Measurements from ENCODE around the gene ITLN2. TPM values are rescaled to one million over a fixed set of nuclear protein-coding genes. Genes with fewer than 3 reads are reported as not detected.
"Not testable (repeated sequence)": the region's sequence is repeated elsewhere in the genome, so short reads cannot be mapped to it uniquely, and the experiment has no call there.

Gene ITLN2
- total and polyA plus RNA-seq, 2 experiments from 2014 or later, result not detected

DNA sequence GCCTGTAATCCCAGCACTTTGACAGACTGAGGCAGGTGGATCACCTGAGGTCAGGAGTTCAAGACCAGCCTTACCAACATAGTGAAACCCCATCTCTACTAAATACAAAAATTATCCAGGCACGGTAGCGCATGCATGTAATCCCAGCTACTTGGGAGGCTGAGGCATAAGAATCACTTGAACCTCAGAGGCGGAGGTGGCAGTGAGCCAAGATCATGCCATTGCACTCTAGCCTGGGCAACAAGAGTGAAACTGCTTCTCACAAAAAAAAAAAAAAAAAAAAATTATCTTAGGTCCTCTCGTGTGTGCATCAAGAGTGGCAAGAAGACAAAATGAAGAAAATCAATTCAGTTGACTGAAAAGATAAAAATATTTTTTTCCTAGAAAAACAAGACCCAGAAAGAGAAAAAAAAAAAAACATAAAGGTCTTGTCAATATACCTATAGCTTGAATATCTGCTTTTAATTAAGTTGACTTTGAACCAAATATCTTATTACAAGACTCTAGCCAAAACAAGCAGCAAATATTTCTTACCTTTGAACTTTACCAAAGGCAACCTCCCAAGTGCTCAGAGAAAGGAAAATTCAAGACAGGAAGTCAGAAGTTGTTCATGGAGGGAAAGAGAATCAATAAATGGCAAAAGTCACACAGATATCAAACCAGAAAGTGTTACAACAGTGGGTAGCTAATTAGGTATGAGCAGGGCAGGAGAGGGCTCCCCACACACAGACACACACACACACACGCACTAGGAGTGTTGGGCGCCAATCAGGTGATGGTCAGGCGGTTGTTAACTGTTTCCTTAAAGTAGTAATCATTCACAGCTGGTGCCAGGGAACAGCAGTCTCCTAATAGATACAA, 29.6 kb downstream of the ITLN2 start:
- TF ChIP-seq, protein P1, sequence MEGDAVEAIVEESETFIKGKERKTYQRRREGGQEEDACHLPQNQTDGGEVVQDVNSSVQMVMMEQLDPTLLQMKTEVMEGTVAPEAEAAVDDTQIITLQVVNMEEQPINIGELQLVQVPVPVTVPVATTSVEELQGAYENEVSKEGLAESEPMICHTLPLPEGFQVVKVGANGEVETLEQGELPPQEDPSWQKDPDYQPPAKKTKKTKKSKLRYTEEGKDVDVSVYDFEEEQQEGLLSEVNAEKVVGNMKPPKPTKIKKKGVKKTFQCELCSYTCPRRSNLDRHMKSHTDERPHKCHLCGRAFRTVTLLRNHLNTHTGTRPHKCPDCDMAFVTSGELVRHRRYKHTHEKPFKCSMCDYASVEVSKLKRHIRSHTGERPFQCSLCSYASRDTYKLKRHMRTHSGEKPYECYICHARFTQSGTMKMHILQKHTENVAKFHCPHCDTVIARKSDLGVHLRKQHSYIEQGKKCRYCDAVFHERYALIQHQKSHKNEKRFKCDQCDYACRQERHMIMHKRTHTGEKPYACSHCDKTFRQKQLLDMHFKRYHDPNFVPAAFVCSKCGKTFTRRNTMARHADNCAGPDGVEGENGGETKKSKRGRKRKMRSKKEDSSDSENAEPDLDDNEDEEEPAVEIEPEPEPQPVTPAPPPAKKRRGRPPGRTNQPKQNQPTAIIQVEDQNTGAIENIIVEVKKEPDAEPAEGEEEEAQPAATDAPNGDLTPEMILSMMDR (IDR thresholded peaks at IDR 0.05; ENCODE audit: low read depth, low read length), result no peak

DNA sequence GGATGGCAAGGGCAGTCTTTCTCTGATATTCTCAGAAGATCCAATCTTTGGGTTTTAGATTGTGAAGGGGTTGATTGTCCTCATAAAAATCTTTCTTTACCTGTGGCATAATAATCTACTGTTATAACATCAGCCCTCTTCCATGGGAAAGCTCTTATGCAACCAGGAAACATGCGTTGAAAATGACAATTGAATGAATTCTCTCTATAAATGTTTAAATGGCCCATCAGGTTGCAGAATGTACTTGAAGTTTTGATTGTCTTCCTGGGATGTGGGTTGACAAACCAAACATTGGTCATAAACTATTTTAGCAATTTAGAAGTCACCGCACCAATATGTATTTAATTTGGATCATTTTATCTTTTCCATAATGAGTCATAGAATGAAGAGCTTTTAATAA, 37.9 kb downstream of the ITLN2 start:
- DNase-seq (ENCODE audit: low read depth in 1 of 2, low spot score in 1 of 2), result peak in 1 of 2 donors; percentile 13
- H3K4me1 ChIP-seq (ENCODE audit: low read depth), result no peaks in the 10 kb centered on the region
- H3K27ac ChIP-seq, result no peak overlapping the region
- peaks cover 6% of the 10 kb centered on the region for H3K27me3 ChIP-seq
- H3K9me3 ChIP-seq (ENCODE audit: low read depth), result no peaks in the 10 kb centered on the region
- H3K4me3 ChIP-seq, result no peak overlapping the region
- H3K36me3 ChIP-seq, result no peaks in the 10 kb centered on the region
- TF ChIP-seq, protein P1 (IDR thresholded peaks at IDR 0.05; ENCODE audit: low read depth, low read length), result no peak

More for the DNA sequence above, 29.6 kb downstream of the ITLN2 start:
- H3K9me3 ChIP-seq (ENCODE audit: low read depth), result no peaks in the 10 kb centered on the region
- no peak for DNase-seq (ENCODE audit: low read depth in 1 of 2, low spot score in 1 of 2)
- H3K27ac ChIP-seq, result no peak overlapping the region
- no peaks in the 10 kb centered on the region for H3K36me3 ChIP-seq
- no peaks in the 10 kb centered on the region for H3K4me1 ChIP-seq (ENCODE audit: low read depth)
- no peaks in the 10 kb centered on the region for H3K27me3 ChIP-seq
- H3K4me3 ChIP-seq, result no peak overlapping the region

DNA sequence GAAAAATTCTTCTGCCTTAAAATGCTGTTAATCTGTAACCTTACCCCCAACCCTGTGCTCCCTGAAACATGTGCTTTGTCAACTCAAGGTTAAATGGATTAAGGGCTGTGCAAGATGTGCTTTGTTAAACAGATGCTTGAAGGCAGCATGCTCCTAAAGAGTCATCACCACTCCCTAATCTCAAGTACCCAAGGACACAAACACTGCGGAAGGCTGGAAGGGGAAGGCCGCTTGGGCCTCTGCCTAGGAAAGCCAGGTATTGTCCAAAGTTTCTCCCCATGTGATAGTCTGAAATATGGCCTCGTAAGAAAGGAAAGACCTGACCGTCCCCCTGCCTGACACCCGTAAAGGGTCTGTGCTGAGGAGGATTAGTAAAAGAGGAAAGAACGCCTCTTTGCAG, 41.4 kb downstream of the ITLN2 start:
- H3K4me1 ChIP-seq (ENCODE audit: low read depth); H3K27ac ChIP-seq; H3K4me3 ChIP-seq; H3K9me3 ChIP-seq (ENCODE audit: low read depth); H3K36me3 ChIP-seq; H3K27me3 ChIP-seq: not testable (repeated sequence)
- peak in 1 of 2 donors; percentile 5 for DNase-seq (ENCODE audit: low read depth in 1 of 2, low spot score in 1 of 2)

DNA sequence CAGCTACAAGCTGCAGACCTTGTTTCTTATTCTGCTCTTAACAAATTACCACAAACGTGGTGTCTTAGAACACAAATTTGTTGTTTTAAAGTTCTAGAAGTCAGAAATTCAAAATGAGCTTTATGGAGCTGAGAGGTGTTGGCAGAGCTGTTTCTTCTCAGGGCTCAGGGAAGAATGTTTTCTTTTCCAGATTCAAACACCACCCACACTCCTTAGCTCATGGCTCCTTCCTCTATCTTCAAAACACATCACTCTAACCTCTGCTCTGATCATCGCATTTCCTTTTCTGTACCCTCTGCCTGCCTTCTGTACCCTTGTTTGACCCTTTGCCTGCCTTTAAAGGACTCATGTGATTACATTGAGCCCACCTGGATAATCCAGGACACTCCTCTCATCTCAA, 42.7 kb downstream of the ITLN2 start:
- H3K4me3 ChIP-seq, result no peak overlapping the region
- no peak for DNase-seq (ENCODE audit: low read depth in 1 of 2, low spot score in 1 of 2)
- H3K27me3 ChIP-seq, result peaks cover 6% of the 10 kb centered on the region
- TF ChIP-seq, protein P1 (IDR thresholded peaks at IDR 0.05; ENCODE audit: low read depth, low read length), result no peak
- no peaks in the 10 kb centered on the region for H3K9me3 ChIP-seq (ENCODE audit: low read depth)
- H3K27ac ChIP-seq, result no peak overlapping the region
- peaks cover 4% of the 10 kb centered on the region for H3K4me1 ChIP-seq (ENCODE audit: low read depth)
- no peaks in the 10 kb centered on the region for H3K36me3 ChIP-seq

DNA sequence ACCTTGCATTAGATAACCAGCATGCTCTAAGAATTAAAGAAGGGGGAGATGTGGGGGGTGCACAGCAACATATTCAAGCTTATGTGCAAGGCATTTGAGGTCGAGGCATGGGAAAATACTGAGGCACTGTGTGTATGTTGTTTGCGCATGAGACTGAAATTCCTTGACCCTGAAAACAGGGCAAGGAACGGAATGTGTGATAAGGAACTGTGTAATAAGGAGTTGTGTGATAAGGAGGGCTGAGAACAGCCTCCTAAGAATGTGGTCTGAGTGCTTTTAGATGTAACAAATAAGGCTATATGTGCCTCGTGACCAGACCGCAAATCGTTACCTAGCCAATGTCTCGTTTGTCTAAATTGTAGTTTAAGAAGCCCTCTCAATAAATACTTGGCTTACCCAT, 43.2 kb downstream of the ITLN2 start:
- Histone ChIP-seq H3K36me3 (no peaks in the 10 kb centered on the region), H3K27ac (peak overlapping the region; percentile 59), H3K27me3 (peaks cover 6% of the 10 kb centered on the region), H3K9me3 (ENCODE audit: low read depth) (no peaks in the 10 kb centered on the region), H3K4me1 (ENCODE audit: low read depth) (peaks cover 4% of the 10 kb centered on the region), H3K4me3 (no peak overlapping the region)
- peak; percentile 39 to 99 for DNase-seq (ENCODE audit: low read depth in 1 of 2, low spot score in 1 of 2)
- TF ChIP-seq, protein P1 (IDR thresholded peaks at IDR 0.05; ENCODE audit: low read depth, low read length), result no peak

DNA sequence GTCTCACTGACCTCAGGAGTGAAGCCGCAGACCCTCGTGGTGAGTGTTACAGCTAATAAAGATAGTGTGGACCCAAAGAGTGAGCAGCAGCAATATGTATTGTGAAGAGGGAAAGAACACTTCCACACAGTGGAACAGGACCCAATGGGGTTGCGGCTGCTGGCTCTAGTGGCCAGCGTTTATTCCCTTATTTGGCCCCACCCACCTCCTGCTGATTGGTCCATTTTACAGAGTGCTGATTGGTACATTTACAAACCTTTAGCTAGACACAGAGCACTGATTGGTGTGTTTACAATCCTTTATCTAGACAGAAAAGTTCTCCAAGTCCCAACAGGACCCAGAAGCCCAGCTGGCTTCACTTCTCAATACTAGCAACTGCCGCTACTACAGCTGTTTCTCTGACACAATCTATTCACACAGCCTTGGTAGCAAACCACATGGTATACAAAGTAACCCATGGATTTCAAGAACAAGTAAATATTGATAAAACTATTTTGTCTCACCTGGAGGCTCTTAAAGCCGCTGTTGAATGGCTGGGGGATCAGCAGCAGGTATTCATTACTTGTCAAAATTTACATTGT, 44.3 kb downstream of the ITLN2 start:
- TF ChIP-seq, protein P1 (IDR thresholded peaks at IDR 0.05; ENCODE audit: low read depth, low read length), result no peak
- Histone ChIP-seq H3K4me3 (no peak overlapping the region), H3K4me1 (ENCODE audit: low read depth) (peaks cover 8% of the 10 kb centered on the region), H3K27ac (no peak overlapping the region), H3K36me3 (no peaks in the 10 kb centered on the region), H3K27me3 (no peaks in the 10 kb centered on the region), H3K9me3 (ENCODE audit: low read depth) (no peaks in the 10 kb centered on the region)
- DNase-seq (ENCODE audit: low read depth in 1 of 2, low spot score in 1 of 2), result no peak
